GM19025 (cell line): ENCODE measurements around the gene UBE2G2.
"Not testable (repeated sequence)": the region's sequence is repeated elsewhere in the genome, so short reads cannot be mapped to it uniquely, and the experiment has no call there.

Experiments used
- ATAC-seq: cut with Tn5 transposase; IDR thresholded peaks from one replicate; pipeline ENCODE4 v1.9.1; 2021; ENCODE audit warnings: mild to moderate bottlenecking, low read depth, moderate library complexity; ENCODE audit not compliant: unreplicated experiment

UBE2G2 gene

DNA sequence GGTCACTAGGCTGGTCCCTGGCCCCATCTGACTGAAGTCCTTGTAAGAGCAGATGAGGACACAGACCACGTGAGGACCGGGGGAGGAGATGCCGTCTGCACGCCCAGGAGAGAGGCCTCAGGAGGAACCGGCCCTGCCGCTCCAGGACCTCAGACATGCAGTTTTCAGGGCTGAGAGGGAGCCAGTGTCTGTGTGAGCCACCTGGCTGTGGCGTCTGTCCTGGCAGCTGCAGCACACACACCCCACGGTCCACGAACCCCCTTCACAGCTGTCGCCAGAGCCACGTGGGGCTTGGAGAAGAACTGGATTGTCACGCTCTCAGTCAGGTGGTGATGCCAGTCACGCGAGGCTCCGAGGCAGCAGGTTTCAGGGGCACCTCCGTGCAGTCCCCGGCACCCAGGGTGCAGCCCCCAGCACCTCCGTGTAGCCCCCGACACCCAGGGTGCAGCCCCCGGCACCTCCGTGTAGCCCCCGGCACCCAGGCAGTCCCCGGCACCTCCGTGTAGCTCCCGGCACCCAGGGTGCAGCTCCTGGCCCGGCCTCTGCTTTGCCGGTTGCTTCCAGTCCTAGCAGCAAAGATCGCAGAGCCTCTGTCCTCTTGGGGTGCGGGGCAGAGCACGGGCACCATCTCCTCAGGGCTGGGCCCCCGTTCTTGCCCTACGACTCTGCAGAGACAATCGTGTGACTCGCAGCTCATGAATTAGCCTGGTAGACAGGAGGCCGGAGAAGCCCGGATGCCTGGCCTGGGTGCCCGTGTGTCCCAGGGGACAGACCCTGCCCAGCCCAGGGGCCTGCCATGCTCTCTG, 35.2 kb upstream of the UBE2G2 start:
- no peak for ATAC-seq

- ATAC-seq = no peak
Observed at GRCh38 chr21:44836349-44836665, 34.7 kb upstream of the UBE2G2 start.

DNA sequence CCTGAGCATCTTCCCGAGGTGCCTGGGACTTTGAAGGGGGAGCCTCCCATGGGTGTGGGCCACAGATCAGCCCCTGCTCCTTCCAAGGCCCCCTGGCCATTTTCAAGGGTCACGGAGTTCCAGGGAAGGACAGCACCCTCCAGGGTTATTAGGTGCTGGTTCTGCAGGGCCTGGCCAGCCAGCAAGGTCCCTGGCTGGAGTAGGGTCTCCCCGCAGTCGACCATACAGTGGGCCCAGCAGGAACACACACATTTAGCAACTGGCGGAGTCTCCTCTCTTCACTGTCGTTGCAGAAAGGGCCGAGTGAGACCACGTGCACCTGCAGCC, 34.0 kb upstream of the UBE2G2 start:
- ATAC-seq = no peak

GRCh38 chr21:44834951-44835646, 33.5 kb upstream of the UBE2G2 start:
- ATAC-seq = no peak

DNA sequence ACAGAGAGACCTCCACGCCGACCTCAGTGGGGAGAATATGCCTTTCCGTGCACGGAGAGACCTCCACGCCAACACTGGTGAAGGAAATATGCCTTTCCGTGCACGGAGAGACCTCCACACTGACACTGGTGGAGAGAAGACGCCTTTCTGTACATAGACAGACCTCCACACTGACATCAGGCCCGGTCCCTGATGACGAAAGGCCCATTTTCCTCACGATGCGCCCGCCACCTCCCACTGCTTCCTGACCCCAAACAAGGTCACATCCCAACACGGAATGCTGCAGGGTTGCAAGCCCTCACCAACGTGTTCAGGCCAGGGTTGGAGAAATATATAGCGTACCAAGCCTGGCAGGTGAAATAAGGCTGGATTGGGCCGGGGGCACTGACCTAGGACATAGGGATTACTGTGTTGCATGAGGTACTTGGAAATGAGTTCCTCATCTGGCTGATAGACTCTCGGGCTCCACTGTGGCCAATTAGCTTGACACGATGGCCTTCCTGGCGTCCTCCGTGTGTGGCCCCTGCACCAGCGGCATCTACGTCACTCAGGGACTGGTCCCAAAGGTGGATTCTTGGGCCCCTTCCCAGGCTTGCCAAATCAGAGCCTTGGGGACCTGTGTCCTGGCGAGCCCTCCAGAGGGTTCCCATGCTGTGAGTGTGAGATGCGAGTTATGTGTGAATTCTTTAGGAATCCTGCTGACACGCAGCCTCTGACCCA, 32.8 kb upstream of the UBE2G2 start:
- no peak for ATAC-seq

GRCh38 chr21:44833663-44834062, 32.0 kb upstream of the UBE2G2 start:
- no peak for ATAC-seq

- ATAC-seq = not testable (repeated sequence)
Observed at GRCh38 chr21:44832516-44833255, 31.1 kb upstream of the UBE2G2 start.

DNA sequence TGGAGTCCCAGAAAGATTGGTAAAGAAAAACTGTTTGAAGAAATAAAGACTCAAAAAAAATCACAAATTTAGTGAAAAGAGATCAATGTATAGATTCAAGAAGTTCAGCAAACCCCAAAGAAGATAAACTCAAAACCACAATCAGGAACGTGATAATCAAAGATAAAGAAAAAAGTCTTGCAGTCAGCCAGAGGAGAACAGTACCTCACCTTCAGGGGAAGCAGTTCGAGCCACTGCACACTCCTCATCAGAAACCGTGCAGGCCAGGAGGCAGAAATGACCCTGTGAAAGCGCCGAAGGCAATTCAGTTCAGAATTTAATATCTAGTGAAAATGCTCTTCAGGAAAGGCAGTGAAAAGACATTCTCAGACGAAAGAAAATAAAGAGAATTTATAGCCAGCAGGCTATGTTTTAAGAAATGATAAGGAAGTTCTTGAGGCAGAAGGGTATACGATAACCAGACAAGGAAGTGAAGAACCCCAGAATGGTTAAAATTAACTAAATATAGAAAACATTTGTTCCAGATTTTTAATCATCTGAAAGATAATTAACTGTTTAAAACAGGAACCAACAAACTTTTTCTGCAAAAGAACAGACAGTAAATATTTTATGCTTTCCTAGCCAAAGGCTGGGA, 29.7 kb upstream of the UBE2G2 start:
- ATAC-seq = no peak

DNA sequence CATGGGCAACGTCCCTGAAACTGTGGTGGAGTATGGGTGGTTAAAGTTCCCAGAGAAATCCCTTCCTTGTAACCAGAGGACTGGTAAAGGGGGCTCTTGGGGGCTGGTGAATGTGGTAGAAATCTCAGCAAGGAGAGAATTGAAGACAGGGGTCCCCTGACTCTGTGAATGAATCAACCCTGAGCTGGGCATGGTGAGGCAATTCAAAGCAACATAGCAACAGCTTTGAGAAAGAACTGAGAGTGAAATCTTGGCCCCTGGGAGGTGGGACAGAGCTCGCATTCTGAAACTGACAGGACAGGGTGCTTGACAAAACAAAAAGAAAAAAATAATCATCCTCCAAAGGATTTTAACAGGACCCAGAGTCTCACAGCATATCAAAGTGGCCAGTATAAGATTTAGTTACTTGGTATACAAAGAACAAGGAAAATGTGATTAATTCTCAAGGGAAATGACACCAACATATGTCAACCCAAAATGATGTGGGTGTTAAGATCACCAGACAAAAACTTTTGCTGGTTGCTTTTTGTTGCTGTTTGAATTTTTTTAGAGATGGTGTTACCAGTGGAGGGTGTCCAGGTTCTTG, 28.0 kb upstream of the UBE2G2 start:
- no peak for ATAC-seq

- ATAC-seq = no peak
Observed at GRCh38 chr21:44828362-44829056, 26.9 kb upstream of the UBE2G2 start.

- ATAC-seq = no peak
Observed at GRCh38 chr21:44823179-44823660, 21.6 kb upstream of the UBE2G2 start.

- no peak for ATAC-seq
Observed at GRCh38 chr21:44822484-44823178, 21.0 kb upstream of the UBE2G2 start.

DNA sequence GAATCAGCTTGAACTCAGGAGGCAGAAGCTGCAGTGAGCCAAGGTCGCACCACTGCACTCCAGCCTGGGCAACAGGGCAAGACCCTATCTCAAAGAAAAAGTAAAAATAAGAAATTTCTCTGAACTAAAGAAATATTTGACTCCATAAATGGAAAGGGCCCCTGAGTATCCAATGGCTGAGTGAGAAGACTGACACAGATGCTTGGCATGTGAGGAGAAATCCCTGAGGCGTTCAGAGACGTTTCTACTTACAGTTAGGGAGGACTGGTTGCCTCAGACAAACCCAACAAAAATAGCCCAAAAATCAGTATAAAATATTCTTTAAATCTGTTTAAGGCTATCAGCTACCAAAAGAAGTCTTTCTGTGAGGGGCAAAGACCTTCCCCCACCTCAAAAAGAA, 19.2 kb upstream of the UBE2G2 start:
- no peak for ATAC-seq

DNA sequence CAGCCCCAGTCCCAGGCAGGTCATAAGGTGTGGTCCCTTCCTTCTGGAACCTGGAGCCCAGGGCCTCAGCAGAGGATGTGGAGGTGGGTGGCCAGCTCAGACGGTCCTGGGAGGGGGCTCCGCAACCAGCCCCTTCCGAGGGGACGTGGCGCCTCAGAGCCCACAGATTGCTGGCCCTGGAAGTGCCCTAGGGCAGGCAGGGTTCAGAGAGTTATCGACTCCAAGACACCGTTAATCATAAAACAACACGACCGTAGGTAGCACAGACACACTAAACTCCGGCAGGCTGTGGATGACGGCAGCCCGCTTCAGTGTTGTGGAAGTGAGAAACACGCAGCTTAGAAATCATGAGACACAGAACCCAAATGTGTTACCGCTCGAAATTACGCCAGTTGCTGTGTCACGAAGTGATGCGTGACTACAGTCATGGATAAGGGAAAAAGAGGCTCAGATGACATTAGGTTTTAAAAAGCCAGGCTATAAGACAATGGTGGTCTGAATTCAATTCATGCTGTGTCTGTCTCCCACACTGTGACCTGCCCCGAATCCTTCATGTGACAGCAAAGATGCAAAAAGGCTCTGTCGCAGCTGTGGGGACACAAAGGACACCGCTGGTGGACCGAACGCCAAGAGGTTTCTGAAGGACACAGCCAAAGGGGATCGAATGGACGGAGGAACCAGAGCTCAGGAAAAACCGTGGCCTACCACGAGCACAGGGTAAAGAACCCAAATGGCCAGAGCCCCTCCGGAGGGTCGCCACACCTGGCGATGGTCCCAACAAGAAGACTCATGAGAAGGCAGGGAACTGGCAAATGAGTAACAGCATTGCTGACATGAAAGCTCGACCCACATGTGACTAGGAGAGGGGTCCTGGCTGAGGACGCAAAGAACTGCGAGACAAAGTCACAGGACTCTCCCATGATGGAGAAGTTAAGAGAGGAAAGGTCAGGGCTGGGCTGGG, 17.9 kb upstream of the UBE2G2 start:
- ATAC-seq = no peak

GRCh38 chr21:44818640-44819011, 17.0 kb upstream of the UBE2G2 start:
- ATAC-seq = no peak

- ATAC-seq = peak; percentile 54
Observed at GRCh38 chr21:44817914-44818639, 16.5 kb upstream of the UBE2G2 start, which contains the start of gene SUMO3. Gene SUMO3 (minus strand): TSS chr21:44818062. CDS start chr21:44817968, 94 bp downstream.

DNA sequence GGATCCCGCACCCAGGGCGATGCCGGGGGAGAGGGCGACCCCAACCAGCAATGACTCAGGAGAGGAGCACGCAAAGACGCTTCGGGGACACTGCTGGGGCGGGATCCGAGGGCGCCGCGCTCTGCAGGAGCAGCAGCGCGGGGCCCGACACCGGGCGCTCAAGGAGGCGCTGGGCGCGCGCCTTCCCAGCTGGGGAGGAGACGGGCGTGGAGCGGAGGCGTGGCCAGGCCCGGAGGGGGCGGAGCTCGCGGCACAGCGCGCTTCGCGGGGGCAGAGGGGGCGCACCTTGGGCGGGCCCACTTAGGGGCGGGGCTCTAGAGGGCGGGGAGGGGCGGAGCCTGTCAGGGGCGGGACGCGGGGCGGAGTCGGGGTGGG, 15.9 kb upstream of the UBE2G2 start:
- peak; percentile 77 for ATAC-seq
